Measurements from ENCODE around the gene NEK5. TPM values are rescaled to one million over a fixed set of nuclear protein-coding genes. Genes with fewer than 3 reads are reported as not detected.
"Not testable (repeated sequence)": the region's sequence is repeated elsewhere in the genome, so short reads cannot be mapped to it uniquely, and the experiment has no call there.

NEK5 gene
- total RNA-seq, 1 experiment from 2014 or later = 0.05 TPM

DNA sequence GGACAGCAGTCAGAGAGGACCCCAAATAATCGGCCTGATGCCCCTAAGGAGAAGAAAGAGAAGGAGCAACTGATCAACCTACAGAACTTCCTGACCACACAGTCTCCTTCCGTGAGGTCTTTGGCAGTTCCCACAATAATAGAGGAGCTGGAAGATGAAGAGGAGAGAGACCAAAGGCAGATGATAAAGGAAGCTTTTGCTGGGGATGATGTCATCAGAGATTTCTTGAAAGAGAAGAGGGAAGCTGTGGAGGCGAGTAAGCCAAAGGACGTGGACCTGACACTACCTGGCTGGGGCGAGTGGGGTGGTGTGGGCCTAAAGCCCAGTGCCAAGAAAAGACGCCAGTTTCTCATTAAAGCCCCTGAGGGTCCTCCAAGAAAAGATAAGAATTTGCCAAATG lies 98.5 kb downstream of the NEK5 start:
- in situ Hi-C loops (cut with HindIII; ENCODE audit: low pct_unique_long_range_greater_than_20kb, low sequenced_read_pairs); DNase-seq (ENCODE audit: low read depth, low spot score): not testable (repeated sequence)

DNA sequence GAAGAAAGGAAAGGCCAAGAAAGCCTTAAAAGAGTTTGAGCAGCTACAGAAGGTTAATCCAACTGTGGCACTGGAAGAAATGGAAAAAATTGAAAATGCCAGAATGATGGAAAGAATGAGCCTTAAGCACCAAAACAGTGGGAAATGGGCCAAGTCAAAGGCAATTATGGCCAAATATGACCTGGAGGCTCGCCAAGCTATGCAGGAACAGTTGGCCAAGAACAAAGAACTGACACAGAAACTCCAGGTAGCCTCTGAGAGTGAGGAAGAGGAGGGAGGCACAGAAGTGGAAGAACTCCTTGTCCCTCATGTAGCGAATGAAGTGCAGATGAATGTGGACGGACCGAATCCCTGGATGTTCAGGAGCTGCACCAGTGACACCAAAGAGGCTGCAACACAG lies 99.3 kb downstream of the NEK5 start:
- no peak for DNase-seq (ENCODE audit: low read depth, low spot score)
- in situ Hi-C loops (cut with HindIII; ENCODE audit: low pct_unique_long_range_greater_than_20kb, low sequenced_read_pairs) = no loop called here

DNA sequence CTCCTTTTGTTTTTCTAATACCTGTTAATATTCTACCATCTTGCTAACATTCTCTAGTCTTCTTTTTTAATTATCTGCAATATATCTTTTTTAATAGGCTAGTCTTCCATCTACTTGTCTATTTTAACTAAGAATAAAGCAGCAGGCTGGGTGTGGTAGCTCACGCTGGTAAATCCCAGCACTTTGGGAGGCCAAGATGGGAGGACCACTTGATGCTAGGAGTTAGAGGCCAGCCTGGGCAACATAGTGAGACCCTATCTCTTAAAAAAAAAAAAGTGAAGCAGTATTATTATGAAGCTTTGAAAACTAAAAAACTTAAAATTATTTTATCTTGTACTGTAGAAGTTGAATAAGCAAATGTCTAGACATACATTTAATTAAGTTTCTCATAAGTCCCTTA lies 101.0 kb downstream of the NEK5 start:
- no peak for DNase-seq (ENCODE audit: low read depth, low spot score)
- in situ Hi-C loops (cut with HindIII; ENCODE audit: low pct_unique_long_range_greater_than_20kb, low sequenced_read_pairs) = no loop called here

DNA sequence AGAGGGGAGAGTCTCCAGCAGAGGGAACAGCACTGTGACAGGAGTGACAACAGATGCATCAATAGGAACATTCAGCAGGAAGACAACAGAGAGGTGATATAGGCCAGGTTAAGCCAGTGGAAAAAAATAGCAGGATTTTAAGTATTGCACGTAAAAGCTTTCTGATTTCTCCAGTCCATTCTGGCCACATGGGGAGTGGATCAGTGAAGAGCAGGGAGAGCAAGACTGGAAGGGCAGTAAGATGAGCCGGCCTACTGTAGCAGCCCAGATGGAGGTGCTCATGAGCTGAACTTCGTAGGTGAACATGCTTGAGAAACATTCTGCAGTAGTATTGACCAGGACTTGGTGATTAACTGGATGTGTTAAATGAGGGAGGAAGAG lies 102.6 kb downstream of the NEK5 start:
- in situ Hi-C loops (cut with HindIII; ENCODE audit: low pct_unique_long_range_greater_than_20kb, low sequenced_read_pairs) = no loop called here
- no peak for DNase-seq (ENCODE audit: low read depth, low spot score)

DNA sequence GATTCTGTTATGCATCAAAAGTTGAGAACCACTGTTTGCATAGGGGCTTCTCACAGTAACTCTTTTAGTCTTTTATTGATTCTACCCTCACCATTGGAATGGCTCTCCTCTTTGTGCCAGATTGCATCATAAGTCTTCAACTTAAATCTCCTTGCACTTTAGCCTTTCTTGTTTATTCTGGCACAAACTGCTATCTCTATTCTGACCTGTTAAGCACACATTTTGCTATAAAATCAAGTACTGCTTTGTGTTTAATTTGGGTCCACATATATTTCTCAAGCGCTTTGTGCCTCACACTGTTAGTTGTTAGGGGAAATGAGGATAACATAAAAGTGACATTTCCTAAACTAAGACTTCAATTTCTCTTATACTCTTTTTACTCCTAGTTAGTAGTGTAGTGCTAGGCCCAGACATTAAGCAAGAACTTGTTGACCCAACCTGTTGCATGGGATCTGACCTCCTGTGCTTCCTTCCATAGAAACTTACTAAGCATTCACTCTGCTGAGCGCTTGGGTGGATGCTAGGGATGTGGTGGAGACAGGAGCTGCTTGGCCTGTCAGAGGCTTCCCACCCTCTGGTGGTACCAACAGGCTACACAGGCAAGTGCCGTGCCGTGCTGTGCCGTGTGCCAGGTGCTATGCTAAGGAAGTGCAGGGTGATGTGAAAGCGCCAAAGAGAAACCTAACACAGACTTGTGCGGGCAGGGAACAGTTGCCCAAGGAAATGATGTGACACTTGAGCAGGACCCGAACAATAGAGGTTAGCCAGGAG lies 103.2 kb downstream of the NEK5 start:
- in situ Hi-C loops (cut with HindIII; ENCODE audit: low pct_unique_long_range_greater_than_20kb, low sequenced_read_pairs) = no loop called here
- no peak for DNase-seq (ENCODE audit: low read depth, low spot score)

DNA sequence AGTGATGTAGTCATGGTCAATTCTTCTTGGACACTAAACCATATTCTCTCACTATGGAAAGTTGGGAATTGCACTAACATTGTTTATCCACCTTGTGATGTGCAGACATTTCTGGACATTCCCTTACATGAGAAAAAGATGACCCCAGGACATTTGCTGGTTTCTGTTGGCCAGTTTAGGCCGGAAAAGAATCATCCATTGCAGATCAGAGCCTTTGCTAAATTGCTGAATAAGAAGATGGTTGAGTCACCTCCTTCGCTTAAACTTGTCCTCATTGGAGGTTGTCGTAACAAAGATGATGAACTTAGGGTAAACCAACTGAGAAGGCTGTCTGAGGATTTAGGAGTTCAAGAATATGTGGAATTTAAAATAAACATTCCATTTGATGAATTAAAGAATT lies 104.4 kb downstream of the NEK5 start, which contains the start of gene UTP14C:
Gene UTP14C, plus strand, starts transcription at position 211 of the 400 bp plus-strand sequence. CDS start 4,114 bp downstream, outside the sequence.
- in situ Hi-C loops (cut with HindIII; ENCODE audit: low pct_unique_long_range_greater_than_20kb, low sequenced_read_pairs) = no loop called here
- DNase-seq (ENCODE audit: low read depth, low spot score) = no peak

DNA sequence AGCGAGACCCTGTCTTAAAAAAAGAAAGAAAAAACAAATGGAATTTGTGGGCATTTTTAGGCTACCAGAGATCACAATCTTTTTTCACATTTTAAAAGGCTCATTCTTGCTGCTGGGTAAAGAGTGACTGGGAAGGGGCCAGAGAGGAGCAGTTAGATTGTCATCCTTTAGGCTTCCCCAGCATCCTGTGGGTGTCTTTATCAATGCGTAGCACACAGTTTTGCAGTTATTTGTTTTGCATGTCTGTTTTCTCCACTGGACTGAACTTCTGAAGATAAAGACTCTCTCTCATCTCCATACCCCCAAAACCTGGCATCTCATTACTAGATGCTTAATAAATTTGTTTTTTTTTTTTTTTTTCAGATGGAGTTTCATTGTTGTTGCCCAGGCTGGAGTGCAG lies 106.5 kb downstream of the NEK5 start:
- no peak for DNase-seq (ENCODE audit: low read depth, low spot score)
- in situ Hi-C loops (cut with HindIII; ENCODE audit: low pct_unique_long_range_greater_than_20kb, low sequenced_read_pairs) = no loop called here

DNA sequence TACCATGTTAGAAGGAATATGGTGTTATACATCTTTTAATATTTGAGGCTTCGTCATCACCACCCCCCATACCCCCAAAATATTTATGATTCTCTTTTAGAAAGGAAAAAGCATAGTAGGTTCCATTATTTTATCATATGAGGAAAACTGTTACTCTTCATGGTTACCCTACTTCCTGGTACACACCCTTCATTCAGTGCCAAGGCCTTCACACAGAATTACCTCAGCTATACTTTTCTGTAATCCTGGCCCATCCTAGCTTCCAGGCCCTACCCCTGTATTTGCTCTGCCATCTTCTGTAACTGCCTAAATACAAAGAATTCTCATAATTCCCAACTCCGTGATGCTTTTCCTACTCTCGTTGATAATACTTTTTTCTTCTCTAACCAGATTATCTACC lies 108.7 kb downstream of the NEK5 start:
- no peak for DNase-seq (ENCODE audit: low read depth, low spot score)
- in situ Hi-C loops (cut with HindIII; ENCODE audit: low pct_unique_long_range_greater_than_20kb, low sequenced_read_pairs) = no loop called here

DNA sequence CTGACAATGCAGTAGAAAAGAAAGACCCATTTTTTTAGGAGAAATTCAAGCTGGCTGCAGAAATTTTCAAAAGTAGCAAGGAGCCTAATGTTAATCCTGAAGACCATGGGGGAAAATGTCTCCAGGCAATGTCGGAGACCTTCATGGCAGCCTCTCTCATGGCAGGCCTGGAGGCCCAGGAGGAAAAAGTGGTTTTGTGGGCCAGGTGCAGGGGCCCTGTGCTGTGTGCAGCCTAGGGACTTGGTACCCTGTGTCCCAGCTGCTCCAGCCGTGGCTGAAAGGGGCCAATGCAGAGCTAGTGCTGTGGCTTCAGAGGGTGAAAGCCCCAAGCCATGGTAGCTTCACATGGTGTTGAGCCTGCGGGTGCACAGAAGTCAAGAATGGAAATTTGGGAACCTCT lies 112.6 kb downstream of the NEK5 start:
- in situ Hi-C loops (cut with HindIII; ENCODE audit: low pct_unique_long_range_greater_than_20kb, low sequenced_read_pairs) = no loop called here

DNA sequence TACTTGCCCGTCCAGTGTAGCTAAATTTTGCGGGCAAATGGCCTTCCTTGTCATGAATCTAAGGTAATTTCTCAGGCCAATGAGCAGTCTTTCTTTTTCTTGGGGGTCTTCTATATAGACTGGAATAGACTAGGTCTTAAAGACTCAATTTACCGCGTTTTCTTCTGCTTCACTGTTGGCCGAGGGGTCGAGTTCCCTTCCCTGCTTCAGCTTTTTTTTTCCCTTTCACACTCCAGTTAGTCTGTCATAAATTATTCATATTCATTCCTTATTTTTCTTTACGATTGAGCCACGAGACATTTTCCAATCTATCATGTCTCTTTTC lies 116.4 kb downstream of the NEK5 start:
- no peak for DNase-seq (ENCODE audit: low read depth, low spot score)
- in situ Hi-C loops (cut with HindIII; ENCODE audit: low pct_unique_long_range_greater_than_20kb, low sequenced_read_pairs) = no loop called here

More for the DNA sequence above, 112.6 kb downstream of the NEK5 start:
- DNase-seq (ENCODE audit: low read depth, low spot score) = no peak

DNA sequence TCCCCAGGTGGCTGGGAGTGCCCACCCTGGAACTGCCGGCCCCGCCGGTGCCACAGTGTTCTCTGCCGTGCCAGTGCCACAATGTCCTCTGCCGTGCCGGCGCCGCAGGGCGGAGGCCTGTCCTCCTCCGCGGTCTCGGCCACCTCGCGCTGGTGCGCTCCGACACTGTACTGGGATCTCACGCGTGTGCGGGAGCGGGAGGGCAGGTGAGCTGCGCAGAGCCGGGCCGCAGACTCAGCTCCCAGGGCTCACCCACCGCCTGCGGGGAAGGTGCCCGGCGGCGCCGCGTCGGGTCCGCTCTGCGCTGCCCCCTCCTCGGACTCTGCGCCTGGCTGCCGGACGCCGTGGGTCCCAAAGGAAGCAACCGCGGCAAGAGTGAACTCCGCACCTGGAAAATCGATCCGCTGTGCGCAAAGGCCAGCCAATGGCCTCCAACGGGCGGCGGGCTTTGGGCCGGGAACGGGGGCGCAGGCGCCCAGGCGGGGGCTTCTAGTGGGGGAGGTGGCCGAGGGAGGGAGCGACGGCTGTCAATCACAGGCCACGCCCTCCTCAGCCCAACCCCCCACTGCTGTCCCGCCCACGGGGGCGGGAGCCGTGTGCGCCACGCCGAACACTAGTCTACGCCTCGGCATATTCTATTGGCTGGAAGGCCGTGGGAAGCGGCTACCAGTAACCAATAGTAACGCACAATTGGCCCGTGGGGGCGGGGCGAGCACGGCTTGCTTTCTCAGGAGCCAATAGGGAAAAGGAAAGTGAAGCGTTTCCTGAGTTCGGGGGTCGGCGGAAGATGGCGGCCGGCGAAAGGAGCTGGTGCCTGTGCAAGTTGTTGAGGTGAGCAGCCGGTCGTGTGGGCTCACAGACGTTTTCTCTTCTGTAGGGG lies 117.0 kb downstream of the NEK5 start, which contains the start of gene ALG11:
Gene ALG11, plus strand, starts transcription at position 767 of the 880 bp plus-strand sequence. Its CDS starts 21 bp downstream, at position 788.
- in situ Hi-C loops (cut with HindIII; ENCODE audit: low pct_unique_long_range_greater_than_20kb, low sequenced_read_pairs) = no loop called here
- peak; percentile 99 for DNase-seq (ENCODE audit: low read depth, low spot score)

DNA sequence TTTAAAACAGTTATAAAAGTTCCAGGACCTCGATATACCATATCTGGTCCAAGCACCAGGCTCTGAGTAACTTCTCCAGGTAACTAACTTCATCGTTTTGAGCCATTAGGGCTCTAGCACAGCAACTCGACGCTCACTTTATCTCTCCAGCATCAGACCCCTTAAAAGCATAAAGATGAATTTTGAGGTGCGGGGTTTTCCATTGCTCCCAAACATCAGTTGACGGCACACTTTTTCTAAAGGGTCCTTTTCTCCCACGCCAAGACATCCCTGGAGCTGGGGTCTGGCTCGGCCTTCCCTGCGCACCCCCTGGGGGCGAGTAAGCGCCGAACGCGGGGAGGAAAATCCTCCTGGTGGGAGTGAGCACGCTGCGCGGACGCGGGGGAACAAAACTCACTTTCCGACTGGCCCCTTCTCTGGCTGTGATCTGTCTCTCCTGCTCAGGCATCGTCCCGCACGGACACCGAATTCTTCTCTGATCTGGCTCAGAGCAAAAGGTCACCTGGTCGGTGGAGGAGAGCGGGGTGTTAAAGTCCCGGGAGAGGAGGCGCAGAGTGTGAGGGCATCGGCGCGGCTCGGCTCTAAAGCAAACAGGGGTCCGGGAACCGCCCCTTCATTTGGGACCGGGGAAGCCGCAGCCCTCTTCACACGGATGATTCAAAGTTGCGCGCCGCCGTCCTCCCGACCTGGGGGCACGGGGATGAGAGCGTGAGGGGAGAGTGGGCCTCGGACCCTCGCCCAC lies 117.8 kb downstream of the NEK5 start, which contains the start of gene ATP7B:
Gene ATP7B, minus strand, starts transcription at position 561 of the 742 bp plus-strand sequence. Its CDS starts 113 bp downstream, at position 448.
- DNase-seq (ENCODE audit: low read depth, low spot score) = peak; percentile 15
- in situ Hi-C loops (cut with HindIII; ENCODE audit: low pct_unique_long_range_greater_than_20kb, low sequenced_read_pairs) = no loop called here

DNA sequence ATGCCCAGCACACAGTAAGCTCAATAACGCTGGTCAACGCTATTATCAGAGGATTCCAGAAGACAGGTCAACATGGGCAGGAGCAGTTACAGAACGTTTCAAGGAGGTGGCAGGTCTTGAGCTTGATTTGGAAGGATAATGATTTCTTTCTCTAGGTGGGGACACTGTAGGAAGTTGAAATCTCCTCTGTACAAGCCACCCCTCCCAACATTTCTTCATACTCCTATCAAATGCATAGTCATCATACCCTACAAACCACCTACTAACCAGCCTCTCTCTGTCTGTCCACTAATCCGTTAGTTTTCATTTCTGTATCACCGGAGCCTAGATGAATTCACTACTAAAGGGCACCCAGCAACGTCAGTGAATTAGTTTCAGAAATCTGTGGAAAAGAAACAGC lies 118.9 kb downstream of the NEK5 start:
- in situ Hi-C loops (cut with HindIII; ENCODE audit: low pct_unique_long_range_greater_than_20kb, low sequenced_read_pairs) = no loop called here
- no peak for DNase-seq (ENCODE audit: low read depth, low spot score)

DNA sequence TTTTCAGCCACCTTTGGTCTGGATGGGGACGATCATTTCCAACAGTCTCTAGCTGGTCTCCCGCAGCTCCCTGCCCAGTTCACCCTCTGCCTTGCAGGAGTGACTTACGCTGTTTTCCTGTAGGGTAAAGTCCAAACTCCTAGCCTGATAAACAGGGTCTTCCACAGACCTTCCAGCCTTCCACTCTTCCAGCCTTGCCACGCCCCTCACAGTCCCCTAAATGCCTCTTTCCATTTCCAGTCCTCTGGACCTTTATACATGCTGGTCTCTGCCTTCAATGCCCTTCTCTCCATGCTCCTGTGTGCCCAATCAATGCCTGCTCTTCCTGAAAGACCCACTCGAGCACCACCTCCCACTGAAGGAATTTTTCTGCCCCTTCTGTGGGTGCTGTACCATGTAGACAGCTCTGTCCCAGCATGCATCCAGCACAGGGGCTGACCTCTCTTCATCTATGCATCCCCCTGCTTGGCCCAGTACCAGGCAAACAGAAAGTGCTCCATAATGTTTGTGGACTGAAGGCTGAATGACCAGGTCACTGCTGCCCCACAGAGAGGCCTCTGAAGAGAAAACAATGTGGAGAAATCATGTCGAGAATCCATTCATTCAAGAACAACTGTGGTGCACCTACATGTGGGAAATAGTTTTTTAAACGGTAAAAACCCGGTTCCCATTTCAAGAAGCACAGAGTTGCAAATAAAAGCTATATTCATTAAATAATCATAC lies 122.2 kb downstream of the NEK5 start:
- no peak for DNase-seq (ENCODE audit: low read depth, low spot score)
- in situ Hi-C loops (cut with HindIII; ENCODE audit: low pct_unique_long_range_greater_than_20kb, low sequenced_read_pairs) = no loop called here

DNA sequence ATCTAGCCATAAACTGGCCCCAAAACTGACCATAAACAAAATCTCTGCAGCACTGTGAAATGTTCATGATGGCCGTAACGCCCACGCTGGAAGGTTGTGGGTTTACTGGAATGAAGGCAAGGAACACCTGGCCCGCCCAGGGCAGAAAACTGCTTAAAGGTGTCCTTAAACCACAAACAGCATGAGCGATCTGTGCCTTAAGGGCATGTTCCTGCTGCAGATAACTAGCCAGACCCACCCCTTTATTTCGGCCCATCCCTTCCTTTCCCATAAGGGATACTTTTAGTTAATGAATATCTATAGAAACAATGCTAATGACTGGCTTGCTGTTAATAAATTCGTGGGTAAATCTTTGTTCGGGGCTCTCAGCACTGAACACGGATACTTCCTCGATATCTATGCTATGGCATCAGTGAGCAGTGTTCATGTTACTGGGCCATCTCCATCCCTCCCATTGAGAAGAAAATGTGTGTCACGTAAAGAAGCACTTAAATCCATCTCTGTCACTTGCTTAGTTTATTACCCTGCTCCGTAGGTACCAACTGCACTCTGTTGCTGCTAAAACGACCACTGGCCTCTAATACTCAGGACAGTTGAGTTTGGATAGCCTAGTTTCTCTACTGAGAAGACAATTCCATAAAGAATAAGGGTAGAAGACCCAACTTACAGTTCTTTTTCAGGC lies 122.9 kb downstream of the NEK5 start:
- DNase-seq (ENCODE audit: low read depth, low spot score) = no peak
- in situ Hi-C loops (cut with HindIII; ENCODE audit: low pct_unique_long_range_greater_than_20kb, low sequenced_read_pairs) = no loop called here

DNA sequence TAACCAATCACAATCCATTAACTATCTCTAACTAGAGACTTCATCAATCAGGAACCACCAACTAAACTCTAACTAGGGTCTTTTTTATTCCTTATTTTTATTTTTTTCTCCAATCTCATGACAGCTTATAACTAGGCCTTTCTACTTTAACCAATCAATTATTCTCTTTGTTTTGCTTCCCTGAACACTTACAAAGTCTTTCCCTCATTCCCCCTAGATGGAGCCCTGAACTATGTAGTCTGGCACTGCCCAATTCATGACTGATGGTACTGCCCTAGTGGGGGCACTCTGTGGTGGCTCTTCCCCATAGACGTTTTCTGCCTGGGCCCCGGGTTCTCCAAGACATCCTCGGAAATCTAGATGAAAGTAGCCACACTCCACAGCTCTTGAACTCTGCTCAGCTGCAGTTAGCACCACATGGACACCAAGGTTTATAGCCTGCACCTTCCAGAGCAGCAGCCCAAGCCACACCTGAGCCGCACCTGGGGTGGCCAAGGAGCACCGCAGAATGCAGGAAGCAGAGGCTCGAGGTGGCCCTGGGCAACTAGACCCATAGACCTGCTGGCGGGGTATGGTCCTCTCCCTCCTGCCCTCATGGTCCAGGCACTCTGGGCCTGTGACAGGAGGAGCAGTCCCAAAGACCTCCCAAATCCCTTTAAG lies 124.2 kb downstream of the NEK5 start:
- in situ Hi-C loops (cut with HindIII; ENCODE audit: low pct_unique_long_range_greater_than_20kb, low sequenced_read_pairs) = no loop called here
- DNase-seq (ENCODE audit: low read depth, low spot score) = peak; percentile 73

Data from SK-MEL-5 (cell line).